Brain pericyte (primary cell): ENCODE data around the gene USH2A.

Experiments used
- DNase-seq: peaks from one replicate; pipeline ENCODE4 v3.0.0-alpha.2; 2012; ENCODE audit warnings: low read depth, low spot score

Gene USH2A

GRCh38 chr1:215958841-215959240 is 464.4 kb downstream of the USH2A start:
- no peak for DNase-seq

DNA sequence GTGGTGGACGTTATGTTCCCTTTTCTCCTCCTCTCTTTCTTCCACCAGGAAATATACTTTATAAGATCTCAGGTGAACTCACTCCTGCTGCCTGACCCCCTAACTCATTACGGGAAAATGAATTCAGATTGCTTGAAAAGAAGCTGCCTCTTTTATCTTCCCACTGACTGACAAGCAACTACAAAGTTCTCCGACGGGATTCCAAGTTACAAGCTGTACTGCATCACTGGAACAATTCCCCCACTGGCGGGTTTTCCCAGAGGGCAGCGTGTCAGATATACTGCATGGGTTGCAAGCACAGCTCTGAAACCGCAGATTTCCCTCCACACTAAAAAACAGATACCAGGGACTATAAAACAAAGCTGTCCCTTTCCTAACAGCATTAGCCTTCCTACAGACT is 465.6 kb downstream of the USH2A start:
- no peak for DNase-seq

- DNase-seq: no peak
These were observed 490.7 kb downstream of the USH2A start for GRCh38 chr1:215932558-215932957.

GRCh38 chr1:215926670-215927069 is 496.6 kb downstream of the USH2A start:
- DNase-seq: no peak

DNA sequence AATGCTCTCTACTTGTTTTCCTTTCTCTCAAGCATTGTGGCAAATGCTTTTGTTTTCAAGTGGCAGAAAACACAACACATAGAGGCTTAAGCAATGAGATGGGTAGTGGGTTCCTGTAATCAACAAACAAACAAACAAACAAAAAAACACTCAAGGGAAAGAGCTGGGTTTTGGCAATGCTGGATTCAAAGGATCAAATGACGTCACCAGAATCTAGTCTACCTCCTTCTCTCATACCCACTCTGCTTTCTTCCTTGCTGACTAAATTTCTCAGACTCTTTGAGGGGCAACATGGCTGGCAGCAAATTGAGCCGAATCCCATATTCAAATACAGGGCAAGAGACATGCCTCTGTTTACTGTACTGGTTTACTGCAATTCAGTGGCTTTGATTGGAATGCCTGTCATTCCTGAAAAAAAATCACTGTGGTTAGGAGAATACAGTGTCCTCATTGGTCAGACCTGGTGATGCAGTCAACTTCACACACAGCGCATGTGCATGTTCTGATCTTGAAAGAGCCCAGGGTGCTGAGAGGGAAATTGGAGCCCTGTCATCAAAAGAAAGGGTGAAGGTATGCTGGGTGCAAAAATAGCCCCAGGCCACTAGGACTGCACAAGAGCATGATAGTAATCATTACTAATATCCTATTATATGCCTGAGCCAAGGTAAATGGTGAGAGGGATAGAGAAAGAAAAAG is 500.0 kb downstream of the USH2A start:
- DNase-seq: no peak

DNA sequence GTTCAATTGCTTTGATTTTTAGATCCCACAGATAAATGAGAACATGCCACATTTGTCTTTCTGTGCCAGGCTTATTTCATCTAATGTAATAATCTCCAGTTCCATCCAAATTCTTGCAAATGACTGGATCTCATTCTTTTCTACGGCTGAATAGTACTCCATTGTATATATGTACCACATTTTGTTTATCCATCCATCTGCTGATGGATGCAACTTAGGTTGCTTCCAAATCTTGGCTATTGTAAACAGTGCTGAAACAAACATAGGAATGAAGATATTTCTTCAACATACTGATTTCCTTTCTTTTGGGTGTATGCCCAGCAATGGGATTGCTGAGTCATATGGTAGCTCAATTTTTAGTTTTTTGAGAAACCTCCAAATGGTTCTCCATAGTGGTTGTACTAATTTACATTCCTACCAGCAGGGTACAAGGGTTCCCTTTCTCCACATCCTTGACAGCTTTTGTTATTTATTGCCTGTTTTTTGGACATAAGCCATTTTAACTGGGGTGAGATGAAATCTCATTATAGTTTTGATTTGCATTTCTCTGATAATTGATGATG is 511.8 kb downstream of the USH2A start:
- DNase-seq: no peak

- no peak for DNase-seq
These were observed 517.6 kb downstream of the USH2A start for GRCh38 chr1:215905493-215906115.

- DNase-seq: no peak
These were observed 522.6 kb downstream of the USH2A start for GRCh38 chr1:215900684-215901083.

DNA sequence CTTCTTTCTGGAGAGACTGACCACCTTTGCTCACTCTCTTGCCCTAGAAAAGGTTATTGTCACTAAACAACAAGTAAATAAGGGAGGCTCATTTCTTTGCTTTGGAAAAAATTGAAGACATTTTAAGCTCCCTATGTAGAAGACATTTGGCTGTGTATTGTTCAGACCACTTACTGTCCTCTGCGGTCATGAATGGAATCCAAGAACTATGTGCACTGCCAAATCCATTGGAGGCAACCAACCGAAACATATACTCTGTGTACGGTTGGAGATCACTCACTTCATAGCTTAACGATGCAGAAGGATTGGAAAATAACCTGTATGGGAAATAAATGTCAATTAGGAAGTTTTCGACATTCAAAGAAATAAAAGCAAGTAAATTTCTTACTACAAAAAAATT is 523.3 kb downstream of the USH2A start:
- DNase-seq: no peak

- DNase-seq: no peak
These were observed 527.4 kb downstream of the USH2A start for GRCh38 chr1:215895893-215896292.

- DNase-seq: no peak
These were observed 528.0 kb downstream of the USH2A start for GRCh38 chr1:215895276-215895675.

- no peak for DNase-seq
These were observed 528.6 kb downstream of the USH2A start for GRCh38 chr1:215894617-215895016.

GRCh38 chr1:215891266-215892057 is 531.8 kb downstream of the USH2A start:
- no peak for DNase-seq

- DNase-seq: no peak
These were observed 532.8 kb downstream of the USH2A start for GRCh38 chr1:215890438-215890837.

GRCh38 chr1:215889871-215890270 is 533.4 kb downstream of the USH2A start:
- DNase-seq: no peak

DNA sequence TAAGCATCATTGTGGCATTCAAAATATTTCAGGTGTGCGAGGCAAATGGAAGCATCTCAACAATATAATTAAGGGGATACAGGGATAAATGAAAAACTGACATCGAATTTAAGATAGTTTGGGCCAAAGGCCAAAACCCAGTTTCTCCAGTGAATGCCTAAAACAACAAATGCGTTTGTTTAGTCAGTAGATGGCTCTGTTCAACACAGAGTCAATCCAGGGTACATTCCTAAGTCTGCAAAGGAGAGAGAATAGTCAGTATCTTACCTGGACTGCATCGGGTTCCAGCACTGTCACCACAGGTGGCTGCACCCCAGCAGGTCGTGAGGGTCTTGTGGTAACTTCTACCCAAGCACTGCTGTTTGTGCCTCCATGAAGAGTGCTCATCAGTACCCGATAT is 535.1 kb downstream of the USH2A start:
- DNase-seq: no peak

GRCh38 chr1:215887627-215888026 is 535.6 kb downstream of the USH2A start:
- DNase-seq: no peak

- no peak for DNase-seq
These were observed 540.2 kb downstream of the USH2A start for GRCh38 chr1:215883004-215883403.

DNA sequence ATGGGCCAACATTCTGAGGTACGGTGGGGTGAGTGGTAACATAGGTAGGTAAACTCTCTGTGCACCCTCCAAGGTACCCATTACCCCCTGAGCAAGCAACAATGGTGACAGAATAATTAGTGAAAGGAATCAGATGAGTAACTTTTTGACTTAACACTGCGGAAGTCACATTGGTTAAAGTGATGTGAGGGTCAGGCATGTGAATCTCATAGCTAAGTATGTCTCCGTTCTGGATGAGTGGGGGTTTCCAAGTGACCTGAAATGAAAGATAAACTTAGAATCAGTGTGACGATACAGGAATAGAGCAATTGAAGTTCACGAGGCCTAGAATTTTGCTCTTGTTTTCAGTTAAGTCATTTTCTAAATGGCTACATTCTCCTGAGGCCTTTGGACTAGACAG is 544.4 kb downstream of the USH2A start:
- no peak for DNase-seq

DNA sequence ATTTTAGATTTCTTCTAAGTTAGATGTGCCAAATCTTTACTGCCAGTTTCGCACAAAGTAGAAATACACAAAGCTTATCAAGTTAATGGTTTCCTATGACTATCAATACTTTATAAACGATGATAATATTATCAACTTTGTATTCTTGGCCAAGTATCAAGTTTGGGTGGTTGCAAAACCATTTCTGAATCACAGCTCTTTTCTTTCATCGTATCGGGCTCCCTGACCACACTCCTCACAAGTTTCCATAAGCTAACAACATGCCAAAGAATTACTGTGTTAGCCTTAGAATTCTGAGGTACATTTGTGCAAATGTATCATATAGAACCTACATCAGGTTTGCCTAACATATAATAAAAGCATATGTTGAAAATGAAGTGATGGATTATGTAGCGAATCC is 545.1 kb downstream of the USH2A start:
- no peak for DNase-seq

GRCh38 chr1:215877452-215877951 is 545.7 kb downstream of the USH2A start:
- DNase-seq: no peak

DNA sequence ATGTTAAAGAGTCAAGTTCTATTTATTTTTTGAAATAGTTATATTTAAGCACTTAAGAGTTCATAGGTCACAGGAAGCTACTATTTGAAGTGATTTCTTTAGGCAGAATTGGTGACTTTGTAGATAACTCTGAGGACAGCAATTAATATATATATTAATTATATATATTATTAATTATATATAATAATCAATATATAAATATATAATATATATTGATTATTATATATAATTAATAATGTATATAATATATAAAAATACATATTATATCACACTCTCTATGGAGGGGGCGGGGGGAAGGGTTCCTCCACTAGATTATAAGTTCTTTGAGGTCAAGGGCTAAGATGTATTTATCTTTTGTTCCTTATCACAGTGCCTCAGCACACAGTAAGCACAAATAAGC is 547.5 kb downstream of the USH2A start:
- DNase-seq: no peak
